H9 (cell line): ENCODE data around the gene LRMDA. TPM values are rescaled to one million over a fixed set of nuclear protein-coding genes. Genes with fewer than 3 reads are reported as not detected.

Experiments used
- DNase-seq: peaks from one replicate; pipeline ENCODE4 v3.0.0-alpha.2; 2017
- H2AFZ ChIP-seq: one replicate; pipeline ENCODE4 v1.6.1; 2013; ENCODE audit warnings: mild to moderate bottlenecking, low read length, control low read depth, moderate library complexity
- H2AK5ac ChIP-seq: 2 replicates; pipeline ENCODE4 v1.6.1; 2013; ENCODE audit warnings: low read length, control low read depth, mixed read lengths; ENCODE audit not compliant: insufficient read length
- H2BK120ac ChIP-seq: one replicate; pipeline ENCODE4 v1.6.1; 2013; ENCODE audit warnings: low read depth, mild to moderate bottlenecking, low read length, control low read depth, inconsistent platforms; ENCODE audit not compliant: poor library complexity, severe bottlenecking
- H2BK12ac ChIP-seq: 2 replicates; pipeline ENCODE4 v1.6.1; 2013; ENCODE audit warnings: low read length, control low read depth, mixed read lengths, low read depth; ENCODE audit not compliant: insufficient read length
- H2BK15ac ChIP-seq: 2 replicates; pipeline ENCODE4 v1.6.1; 2013; ENCODE audit warnings: low read depth, low read length, control low read depth
- H2BK20ac ChIP-seq: one replicate; pipeline ENCODE4 v1.6.1; 2013; ENCODE audit warnings: low read depth, mild to moderate bottlenecking, low read length, control low read depth, inconsistent platforms; ENCODE audit not compliant: poor library complexity, severe bottlenecking
- H2BK5ac ChIP-seq: 2 replicates; pipeline ENCODE4 v1.6.1; 2013; ENCODE audit warnings: low read length, control low read depth, mixed read lengths; ENCODE audit not compliant: insufficient read length
- H3K14ac ChIP-seq: 2 replicates; pipeline ENCODE4 v1.6.1; 2013; ENCODE audit warnings: low read length, control low read depth; ENCODE audit not compliant: insufficient read depth
- H3K18ac ChIP-seq: 2 replicates; pipeline ENCODE4 v1.6.1; 2013; ENCODE audit warnings: low read depth, mild to moderate bottlenecking, mixed read lengths, low read length, control low read depth; ENCODE audit not compliant: insufficient read length
- H3K23ac ChIP-seq: 2 replicates; pipeline ENCODE4 v1.6.1; 2013; ENCODE audit warnings: low read length, control low read depth, mixed read lengths, low read depth; ENCODE audit not compliant: insufficient read length
- H3K23me2 ChIP-seq: 2 replicates; pipeline ENCODE4 v1.6.1; 2013; ENCODE audit warnings: low read depth, mild to moderate bottlenecking, mixed read lengths, low read length, control low read depth; ENCODE audit not compliant: insufficient read length, poor library complexity, severe bottlenecking
- H3K27ac ChIP-seq: 2 replicates; pipeline ENCODE4 v1.5.1; 2013; ENCODE audit warnings: low read length, control low read depth, mixed read lengths, low read depth; ENCODE audit not compliant: insufficient read length
- H3K27me3 ChIP-seq: 2 replicates; pipeline ENCODE4 v1.6.1; 2013; ENCODE audit warnings: low read length, control low read depth, inconsistent platforms; ENCODE audit not compliant: insufficient read depth
- H3K4ac ChIP-seq: 2 replicates; pipeline ENCODE4 v1.6.1; 2013; ENCODE audit warnings: low read depth, mild to moderate bottlenecking, control low read depth, inconsistent platforms, low read length, moderate library complexity
- H3K4me1 ChIP-seq: 2 replicates; pipeline ENCODE4 v1.6.1; 2013; ENCODE audit warnings: low read length, control low read depth, inconsistent platforms; ENCODE audit not compliant: insufficient read depth
- H3K4me2 ChIP-seq: 2 replicates; pipeline ENCODE4 v1.6.1; 2013; ENCODE audit warnings: low read length, control low read depth, mixed read lengths; ENCODE audit not compliant: insufficient read length, insufficient read depth
- H3K56ac ChIP-seq: 2 replicates; pipeline ENCODE4 v1.6.1; 2013; ENCODE audit warnings: low read depth, mild to moderate bottlenecking, mixed read lengths, low read length, control low read depth; ENCODE audit not compliant: insufficient read length
- H3K79me1 ChIP-seq: 2 replicates; pipeline ENCODE4 v1.6.1; 2013; ENCODE audit warnings: low read depth, mild to moderate bottlenecking, moderate library complexity, low read length, control low read depth, inconsistent platforms; ENCODE audit not compliant: insufficient read depth, poor library complexity, severe bottlenecking
- H3K79me2 ChIP-seq: 2 replicates; pipeline ENCODE4 v1.6.1; 2013; ENCODE audit warnings: low read length, control low read depth, inconsistent platforms; ENCODE audit not compliant: insufficient read depth
- H3K9ac ChIP-seq: 2 replicates; pipeline ENCODE4 v1.6.1; 2013; ENCODE audit warnings: low read length, control low read depth, mixed read lengths; ENCODE audit not compliant: insufficient read length; ENCODE audit errors: extremely low read depth
- H3K9me3 ChIP-seq: one replicate; pipeline ENCODE4 v1.6.1; 2013; ENCODE audit warnings: low read depth, low read length, inconsistent platforms; ENCODE audit not compliant: control insufficient read depth
- H3T11ph ChIP-seq: one replicate; pipeline ENCODE4 v1.6.1; 2013; ENCODE audit warnings: mild to moderate bottlenecking, low read length, control low read depth, inconsistent platforms
- H4K20me1 ChIP-seq: one replicate; pipeline ENCODE4 v1.6.1; 2013; ENCODE audit not compliant: control insufficient read depth, insufficient read length, insufficient read depth
- H4K5ac ChIP-seq: 2 replicates; pipeline ENCODE4 v1.6.1; 2013; ENCODE audit warnings: low read depth, mild to moderate bottlenecking, mixed read lengths, low read length, control low read depth; ENCODE audit not compliant: insufficient read length
- H4K8ac ChIP-seq: replicated peaks from 2 replicates; pipeline ENCODE4 v1.6.1; 2013; ENCODE audit warnings: low read length, control low read depth, mixed read lengths, low read depth; ENCODE audit not compliant: insufficient read length
- H4K91ac ChIP-seq: 2 replicates; pipeline ENCODE4 v1.6.1; 2013; ENCODE audit warnings: low read depth, mild to moderate bottlenecking, moderate library complexity, mixed read lengths, low read length, control low read depth; ENCODE audit not compliant: insufficient read length
- H3K27ac Mint-ChIP-seq, 3 experiments: 2 replicates in 2 of 3; 3 replicates in 1 of 3; pipeline ENCODE4 v1.8.0; 2020 to 2021; ENCODE audit warnings: mixed read lengths in 3 of 3, mild to moderate bottlenecking in 1 of 3, moderate library complexity in 1 of 3
- H3K27me3 Mint-ChIP-seq: 2 replicates; pipeline ENCODE4 v1.8.0; 2021; ENCODE audit warnings: low read depth, mild to moderate bottlenecking, moderate library complexity, mixed read lengths
- H3K36me3 Mint-ChIP-seq, 3 experiments: 2 replicates in 2 of 3; 3 replicates in 1 of 3; pipeline ENCODE4 v1.8.0; 2020 to 2021; ENCODE audit warnings: low read depth in 3 of 3, mixed read lengths in 3 of 3; ENCODE audit not compliant: insufficient read depth in 1 of 3
- H3K4me1 Mint-ChIP-seq, 2 experiments: 2 replicates each; pipeline ENCODE4 v1.8.0; 2020; ENCODE audit warnings: mixed read lengths in 2 of 2
- H3K4me3 Mint-ChIP-seq, 2 experiments: 2 replicates in 1 of 2; 3 replicates in 1 of 2; pipeline ENCODE4 v1.8.0; 2020 to 2021; ENCODE audit warnings: mild to moderate bottlenecking in 2 of 2, mixed read lengths in 2 of 2, moderate library complexity in 1 of 2
- H3K9me3 Mint-ChIP-seq, 2 experiments: 2 replicates in 1 of 2; 3 replicates in 1 of 2; pipeline ENCODE4 v1.8.0; 2020; ENCODE audit warnings: mild to moderate bottlenecking in 2 of 2, mixed read lengths in 2 of 2, moderate library complexity in 1 of 2
- CTCF ChIP-seq: fragments of 200-600 bp; sonication (generic); conservative IDR thresholded peaks from 3 replicates; pipeline ENCODE4 v1.8.0; 2021; ENCODE audit warnings: antibody characterized with exemption, mild to moderate bottlenecking
- WGBS: extraction: QIAGEN DNeasy Blood & Tissue Kit; methylation state at CpG from one replicate; pipeline ENCODE4 v1.1.7; 2013; ENCODE audit warnings: missing lambda C conversion rate, low lambda C conversion rate, mixed read lengths; ENCODE audit not compliant: insufficient read length; ENCODE audit errors: extremely low coverage; 5-methylcytosine and 5-hydroxymethylcytosine counted together
- total RNA-seq: library from RNA; stranded (reverse); gene quantifications from 2 replicates; pipeline ENCODE4 v1.2.1, GENCODE V29; 2021

The LRMDA gene
- total RNA-seq, 1 experiment from 2014 or later: 1.8 TPM

- Histone ChIP-seq H3K4me2 (no peak overlapping the region), H3K9me3 (no peaks in the 10 kb centered on the region), H4K91ac (no peak overlapping the region), H2BK15ac (no peak overlapping the region), H3T11ph (no peak overlapping the region), H4K20me1 (no peaks in the 10 kb centered on the region), H3K79me2 (no peaks in the 10 kb centered on the region), H3K79me1 (no peaks in the 10 kb centered on the region), H4K5ac (no peak overlapping the region), H3K23me2 (no peaks in the 10 kb centered on the region), H3K56ac (no peak overlapping the region), H2BK5ac (no peak overlapping the region), H2BK12ac (no peak overlapping the region), H2AK5ac (no peak overlapping the region), H3K9ac (no peak overlapping the region), H2AFZ (no peak overlapping the region), H3K4me1 (peaks cover 2% of the 10 kb centered on the region; the same call in 1 of the 2 replicates), H3K14ac (no peak overlapping the region), H4K8ac (no peak overlapping the region), H3K27me3 (no peaks in the 10 kb centered on the region), H3K4ac (no peak overlapping the region), H3K23ac (no peak overlapping the region), H3K27ac (no peak overlapping the region), H3K18ac (no peak overlapping the region), H2BK20ac (no peak overlapping the region), H2BK120ac (no peak overlapping the region)
- H3K4me1 Mint-ChIP-seq: peaks cover 11 to 23% of the 10 kb centered on the region in 2 experiments
- H3K4me3 Mint-ChIP-seq: no peak overlapping the region
- no peak for TF ChIP-seq CTCF
- no peak for DNase-seq
- H3K36me3 Mint-ChIP-seq: no peaks in the 10 kb centered on the region; a peak in 1 of 7 replicates
- peaks cover 0 to 2% of the 10 kb centered on the region in 2 experiments; a peak in 2 of 5 replicates for H3K9me3 Mint-ChIP-seq
- peaks cover 3% of the 10 kb centered on the region; the same call in 1 of the 2 replicates for H3K27me3 Mint-ChIP-seq
- no peak overlapping the region for H3K27ac Mint-ChIP-seq
- WGBS: no CpG with 5 or more reads among the region's 3 CpGs
These were observed 332.2 kb downstream of the LRMDA start for GRCh38 chr10:75763652-75764051.
